ENCODE results near the gene OSBPL8.

DNA sequence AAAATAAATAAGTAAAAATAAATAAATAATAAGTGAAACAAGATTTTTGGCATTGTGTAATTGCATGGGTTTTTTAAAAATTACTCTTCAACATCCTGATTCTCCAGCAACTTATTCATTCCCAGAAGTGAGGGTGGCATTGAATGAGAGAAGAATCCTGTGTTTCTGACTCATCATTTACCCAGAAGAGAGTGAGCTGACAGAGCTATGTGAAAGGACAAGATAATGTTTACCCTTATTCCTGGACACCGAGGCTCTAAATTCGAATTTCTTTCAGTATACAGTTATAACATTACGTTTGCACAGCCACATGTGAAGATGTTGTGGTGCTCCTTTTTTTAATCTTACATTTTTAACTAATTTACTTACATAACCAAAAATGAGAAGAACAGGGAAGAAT, 247.8 kb downstream of the OSBPL8 start:
- TF ChIP-seq, protein P1, sequence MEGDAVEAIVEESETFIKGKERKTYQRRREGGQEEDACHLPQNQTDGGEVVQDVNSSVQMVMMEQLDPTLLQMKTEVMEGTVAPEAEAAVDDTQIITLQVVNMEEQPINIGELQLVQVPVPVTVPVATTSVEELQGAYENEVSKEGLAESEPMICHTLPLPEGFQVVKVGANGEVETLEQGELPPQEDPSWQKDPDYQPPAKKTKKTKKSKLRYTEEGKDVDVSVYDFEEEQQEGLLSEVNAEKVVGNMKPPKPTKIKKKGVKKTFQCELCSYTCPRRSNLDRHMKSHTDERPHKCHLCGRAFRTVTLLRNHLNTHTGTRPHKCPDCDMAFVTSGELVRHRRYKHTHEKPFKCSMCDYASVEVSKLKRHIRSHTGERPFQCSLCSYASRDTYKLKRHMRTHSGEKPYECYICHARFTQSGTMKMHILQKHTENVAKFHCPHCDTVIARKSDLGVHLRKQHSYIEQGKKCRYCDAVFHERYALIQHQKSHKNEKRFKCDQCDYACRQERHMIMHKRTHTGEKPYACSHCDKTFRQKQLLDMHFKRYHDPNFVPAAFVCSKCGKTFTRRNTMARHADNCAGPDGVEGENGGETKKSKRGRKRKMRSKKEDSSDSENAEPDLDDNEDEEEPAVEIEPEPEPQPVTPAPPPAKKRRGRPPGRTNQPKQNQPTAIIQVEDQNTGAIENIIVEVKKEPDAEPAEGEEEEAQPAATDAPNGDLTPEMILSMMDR (conservative IDR thresholded peaks at IDR 0.05 in 1 of 2, IDR thresholded peaks at IDR 0.05 in 1 of 2; ENCODE audit: low read depth in 1 of 2, low read length in 2 of 2), result no peak
- TF ChIP-seq EZH2 (IDR thresholded peaks at IDR 0.05; ENCODE audit: low read length, missing control alignments), result no peak
